Kidney tubule cell (primary cell): Measurements from ENCODE around the gene ADAM21.
"Not testable (repeated sequence)": the region's sequence is repeated elsewhere in the genome, so short reads cannot be mapped to it uniquely, and the experiment has no call there.

Source experiments
- DNase-seq: peaks from one replicate; pipeline ENCODE4 v3.0.0-alpha.2; 2018; ENCODE audit warnings: low spot score

The ADAM21 gene

DNA sequence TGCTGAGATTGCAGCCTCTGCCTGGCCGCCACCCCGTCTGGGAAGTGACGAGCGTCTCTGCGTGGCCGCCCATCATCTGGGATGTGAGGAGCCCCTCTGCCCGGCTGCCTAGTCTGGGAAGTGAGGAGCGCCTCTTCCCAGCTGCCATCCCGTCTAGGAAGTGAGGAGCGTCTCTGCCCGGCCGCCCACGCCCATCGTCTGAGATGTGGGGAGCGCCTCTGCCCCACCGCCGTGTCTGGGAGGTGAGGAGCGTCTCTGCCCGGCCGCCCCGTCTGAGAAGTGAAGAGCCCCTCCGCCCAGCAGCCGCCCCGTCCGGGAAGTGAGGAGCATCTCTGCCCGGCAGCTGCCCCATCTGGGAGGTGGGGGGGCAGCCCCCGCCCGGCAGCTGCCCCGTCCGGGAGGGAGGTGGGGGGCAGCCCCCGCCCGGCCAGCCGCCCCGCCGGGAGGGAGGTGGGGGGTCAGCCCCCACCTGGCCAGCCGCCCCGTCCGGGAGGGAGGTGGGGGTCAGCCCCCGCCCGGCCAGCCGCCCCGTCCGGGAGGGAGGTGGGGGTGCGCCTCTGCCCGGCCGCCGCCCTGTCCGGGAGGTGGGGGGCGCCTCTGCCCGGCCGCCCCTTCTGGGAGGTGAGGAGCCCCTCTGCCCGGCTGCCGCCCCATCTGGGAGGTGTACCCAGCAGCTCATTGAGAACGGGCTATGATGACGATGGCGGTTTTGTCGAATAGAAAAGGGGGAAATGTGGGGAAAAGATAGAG lies 25.6 kb downstream of the ADAM21 start:
- DNase-seq: not testable (repeated sequence)

DNA sequence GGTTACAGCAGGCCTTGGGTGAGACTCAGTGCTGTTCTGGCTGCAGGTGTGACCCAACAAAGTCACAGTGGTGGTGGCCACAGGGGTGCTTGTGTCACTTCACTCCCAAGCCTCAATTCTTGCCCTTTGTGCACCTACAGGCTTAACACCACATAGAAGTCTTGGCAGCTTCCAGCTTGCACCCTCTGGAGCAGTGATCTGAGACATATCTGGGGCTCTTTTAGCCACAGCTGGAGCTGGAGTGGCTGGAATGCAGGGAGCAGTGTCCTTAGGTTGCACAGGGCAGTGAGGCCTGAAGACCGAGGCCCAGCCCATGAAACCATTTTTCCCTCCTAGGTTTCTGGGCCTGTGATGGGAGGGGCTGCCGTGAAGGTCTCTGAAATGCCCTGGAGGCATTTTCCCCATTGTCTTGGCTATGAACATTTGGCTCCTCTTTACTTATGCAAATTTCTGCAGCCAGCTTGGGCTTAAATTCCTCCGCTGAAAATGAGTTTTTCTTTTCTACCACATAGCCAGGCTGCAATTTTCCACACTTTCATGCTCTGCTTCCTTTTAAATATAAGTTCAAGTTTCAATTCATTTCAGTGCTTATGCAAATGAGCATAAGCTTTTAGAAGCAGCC lies 37.7 kb downstream of the ADAM21 start:
- no peak for DNase-seq

DNA sequence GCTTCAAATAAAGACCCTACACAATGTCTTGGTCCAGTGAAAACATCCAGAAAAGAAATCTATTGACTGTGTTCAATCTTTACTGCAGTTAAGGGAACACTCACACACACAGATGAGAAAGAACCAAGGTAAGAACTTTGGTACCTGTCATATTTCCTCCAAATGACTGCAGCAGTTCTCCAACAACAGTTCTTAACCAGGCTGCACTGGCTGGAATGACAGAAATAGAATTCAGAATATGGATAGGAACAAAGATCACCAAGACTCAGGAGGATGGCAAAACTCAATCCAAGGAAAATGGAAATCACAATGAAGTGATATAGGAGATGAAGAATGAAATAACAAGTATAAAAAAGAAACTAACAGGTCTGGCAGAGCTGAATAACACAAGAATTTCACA lies 46.2 kb downstream of the ADAM21 start:
- no peak for DNase-seq
